Coronary artery (tissue), 2 donors: Measurements from ENCODE around the gene SIGLECL1.

ENCODE experiments used
- DNase-seq: peaks from one replicate; pipeline ENCODE4 v3.0.0-alpha.2; 2017; ENCODE audit warnings: low spot score
- H3K27ac ChIP-seq, 2 donors: fragments of 200-600 bp; sonication (generic); one replicate each; pipeline ENCODE4 v1.5.1; 2016 to 2019
- H3K4me3 ChIP-seq: fragments of 200-600 bp; sonication (generic); 2 replicates; pipeline ENCODE4 v1.5.1; 2016; ENCODE audit warnings: mild to moderate bottlenecking, moderate library complexity
- CTCF ChIP-seq: fragments of 200-600 bp; sonication (generic); IDR thresholded peaks from one replicate; pipeline ENCODE4 v1.5.1; 2019; ENCODE audit warnings: antibody characterized with exemption

The SIGLECL1 gene

GRCh38 chr19:51263808-51264207 lies 12.9 kb downstream of the SIGLECL1 start:
- Histone ChIP-seq H3K4me3 (no peak overlapping the region), H3K27ac (no peak overlapping the region)
- no peak for TF ChIP-seq CTCF
- no peak for DNase-seq

GRCh38 chr19:51271067-51271466 lies 20.2 kb downstream of the SIGLECL1 start:
- H3K4me3 ChIP-seq: no peak overlapping the region
- TF ChIP-seq CTCF: no peak
- peak; percentile 47 for DNase-seq
- H3K27ac ChIP-seq: no peak overlapping the region

GRCh38 chr19:51272183-51272810 lies 21.4 kb downstream of the SIGLECL1 start:
- no peak for TF ChIP-seq CTCF
- Histone ChIP-seq H3K4me3 (no peak overlapping the region), H3K27ac (no peak overlapping the region)
- DNase-seq: peak; percentile 24

GRCh38 chr19:51274049-51274770 lies 23.3 kb downstream of the SIGLECL1 start:
- DNase-seq: no peak
- Histone ChIP-seq H3K27ac (no peak overlapping the region), H3K4me3 (no peak overlapping the region)
- TF ChIP-seq CTCF: no peak

- no peak for DNase-seq
- no peak overlapping the region for H3K4me3 ChIP-seq
- H3K27ac ChIP-seq: no peak overlapping the region
- no peak for TF ChIP-seq CTCF
Observed at GRCh38 chr19:51277112-51277511, 26.2 kb downstream of the SIGLECL1 start.

- Histone ChIP-seq H3K27ac (no peak overlapping the region), H3K4me3 (no peak overlapping the region)
- DNase-seq: peak; percentile 43
- TF ChIP-seq CTCF: no peak
Observed at GRCh38 chr19:51282335-51282734, 31.5 kb downstream of the SIGLECL1 start.

GRCh38 chr19:51285682-51286081 lies 34.8 kb downstream of the SIGLECL1 start:
- TF ChIP-seq CTCF: no peak
- no peak overlapping the region for H3K4me3 ChIP-seq
- H3K27ac ChIP-seq: no peak overlapping the region
- no peak for DNase-seq
